Measurements from ENCODE around the gene CRIM1.

- TF ChIP-seq CEBPB (IDR thresholded peaks at IDR 0.05) (no peak), REST (IDR thresholded peaks at IDR 0.05; ENCODE audit: low read depth) (no peak), RAD21 (IDR thresholded peaks at IDR 0.05; ENCODE audit: low read depth) (no peak), NFIC (IDR thresholded peaks at IDR 0.05) (no peak), FOXM1 (IDR thresholded peaks at IDR 0.05; ENCODE audit: borderline replicate concordance, low read depth) (no peak), YY1 (IDR thresholded peaks at IDR 0.05; ENCODE audit: low read depth) (no peak), TAF1 (IDR thresholded peaks at IDR 0.05; ENCODE audit: low read depth) (no peak)
- TF ChIP-seq, protein P1, sequence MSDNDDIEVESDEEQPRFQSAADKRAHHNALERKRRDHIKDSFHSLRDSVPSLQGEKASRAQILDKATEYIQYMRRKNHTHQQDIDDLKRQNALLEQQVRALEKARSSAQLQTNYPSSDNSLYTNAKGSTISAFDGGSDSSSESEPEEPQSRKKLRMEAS (IDR thresholded peaks at IDR 0.05): no peak
Measured at GRCh38 chr2:36393738-36394256, 38.2 kb downstream of the CRIM1 start.
